Glutamatergic neuron (in vitro differentiated cells): Measurements from ENCODE around the gene PPIL1. TPM values are rescaled to one million over a fixed set of nuclear protein-coding genes. Genes with fewer than 3 reads are reported as not detected.

ENCODE experiments used
- DNase-seq: peaks from one replicate; pipeline ENCODE4 v3.0.0; 2022
- H3K27ac Mint-ChIP-seq: one replicate; pipeline ENCODE4 v1.8.0; 2020; ENCODE audit warnings: mild to moderate bottlenecking, mixed read lengths, inconsistent platforms; ENCODE audit not compliant: unreplicated experiment
- H3K27me3 Mint-ChIP-seq: one replicate; pipeline ENCODE4 v1.8.0; 2020; ENCODE audit warnings: mild to moderate bottlenecking, moderate library complexity, mixed read lengths, inconsistent platforms; ENCODE audit not compliant: unreplicated experiment
- H3K36me3 Mint-ChIP-seq: one replicate; pipeline ENCODE4 v1.8.0; 2020; ENCODE audit warnings: mild to moderate bottlenecking, mixed read lengths, inconsistent platforms; ENCODE audit not compliant: unreplicated experiment
- H3K4me1 Mint-ChIP-seq: one replicate; pipeline ENCODE4 v1.8.0; 2020; ENCODE audit warnings: mild to moderate bottlenecking, low read depth, mixed read lengths, inconsistent platforms; ENCODE audit not compliant: unreplicated experiment
- H3K4me3 Mint-ChIP-seq: one replicate; pipeline ENCODE4 v1.8.0; 2020; ENCODE audit warnings: mild to moderate bottlenecking, mixed read lengths, inconsistent platforms; ENCODE audit not compliant: unreplicated experiment
- H3K9me3 Mint-ChIP-seq: one replicate; pipeline ENCODE4 v1.8.0; 2020; ENCODE audit warnings: mild to moderate bottlenecking, moderate library complexity, mixed read lengths, inconsistent platforms; ENCODE audit not compliant: unreplicated experiment
- total RNA-seq: library from RNA; stranded (reverse); fragmentation: NEBNext Ultra II Directional; extraction: Animal tissue kit (Norgen Biotek cat#: 25700); gene quantifications from one replicate; pipeline ENCODE4 v1.2.1, GENCODE V29; 2021; ENCODE audit not compliant: unreplicated experiment
- TF ChIP-seq, protein P1 (sequence below): fragments of 200-600 bp; sonication (generic); IDR thresholded peaks from one replicate; pipeline ENCODE4 v1.5.0; 2021; ENCODE audit not compliant: partially characterized antibody, unreplicated experiment

Gene PPIL1
- total RNA-seq, 1 donor from 2014 or later, result 28.6 TPM

DNA sequence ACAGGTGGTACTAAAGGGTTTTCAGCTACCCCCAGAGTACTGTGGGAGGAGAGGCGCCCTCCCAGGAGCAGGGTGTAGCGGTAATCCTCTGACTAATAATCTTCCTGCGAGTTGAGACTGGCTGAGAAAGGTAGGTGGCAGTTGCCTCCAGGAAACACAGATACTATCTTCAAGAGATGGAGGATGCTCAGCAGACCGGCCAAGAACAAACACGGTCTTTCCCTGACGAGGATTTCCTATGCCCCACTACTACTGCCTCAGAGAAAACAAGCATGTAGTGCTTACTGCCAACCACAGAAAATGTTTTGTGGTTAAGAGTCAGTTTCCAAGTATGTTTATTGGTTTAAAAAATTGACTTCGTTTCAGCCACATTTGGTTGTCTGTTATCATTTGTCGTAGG lies 38.0 kb upstream of the PPIL1 start:
- TF ChIP-seq, protein P1, sequence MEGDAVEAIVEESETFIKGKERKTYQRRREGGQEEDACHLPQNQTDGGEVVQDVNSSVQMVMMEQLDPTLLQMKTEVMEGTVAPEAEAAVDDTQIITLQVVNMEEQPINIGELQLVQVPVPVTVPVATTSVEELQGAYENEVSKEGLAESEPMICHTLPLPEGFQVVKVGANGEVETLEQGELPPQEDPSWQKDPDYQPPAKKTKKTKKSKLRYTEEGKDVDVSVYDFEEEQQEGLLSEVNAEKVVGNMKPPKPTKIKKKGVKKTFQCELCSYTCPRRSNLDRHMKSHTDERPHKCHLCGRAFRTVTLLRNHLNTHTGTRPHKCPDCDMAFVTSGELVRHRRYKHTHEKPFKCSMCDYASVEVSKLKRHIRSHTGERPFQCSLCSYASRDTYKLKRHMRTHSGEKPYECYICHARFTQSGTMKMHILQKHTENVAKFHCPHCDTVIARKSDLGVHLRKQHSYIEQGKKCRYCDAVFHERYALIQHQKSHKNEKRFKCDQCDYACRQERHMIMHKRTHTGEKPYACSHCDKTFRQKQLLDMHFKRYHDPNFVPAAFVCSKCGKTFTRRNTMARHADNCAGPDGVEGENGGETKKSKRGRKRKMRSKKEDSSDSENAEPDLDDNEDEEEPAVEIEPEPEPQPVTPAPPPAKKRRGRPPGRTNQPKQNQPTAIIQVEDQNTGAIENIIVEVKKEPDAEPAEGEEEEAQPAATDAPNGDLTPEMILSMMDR, result no peak
- H3K36me3 Mint-ChIP-seq, result no peaks in the 10 kb centered on the region
- H3K4me1 Mint-ChIP-seq, result peaks cover 2% of the 10 kb centered on the region
- DNase-seq, result no peak
- peaks cover 5% of the 10 kb centered on the region for H3K27me3 Mint-ChIP-seq
- no peak overlapping the region for H3K4me3 Mint-ChIP-seq
- no peak overlapping the region for H3K27ac Mint-ChIP-seq
- H3K9me3 Mint-ChIP-seq, result peaks cover 2% of the 10 kb centered on the region

DNA sequence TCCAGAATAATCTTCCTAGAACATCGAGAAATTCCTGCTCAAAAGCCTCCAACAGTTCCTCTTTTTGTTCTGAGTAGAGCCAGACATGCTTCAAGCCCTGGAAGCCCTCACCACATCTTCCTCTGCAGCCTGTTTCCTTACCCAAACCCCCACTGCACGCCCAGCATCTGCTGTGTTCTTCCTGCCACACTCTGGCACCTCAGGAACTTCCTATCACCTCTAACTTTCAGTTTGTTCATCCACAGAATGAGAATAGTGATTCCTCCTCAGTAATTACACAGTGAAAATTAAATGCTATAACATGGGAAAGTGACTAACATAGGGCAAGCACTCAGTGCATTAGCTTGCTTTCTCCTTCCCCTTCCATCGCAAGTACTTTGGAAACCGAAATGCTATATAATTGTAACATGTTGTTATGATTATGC lies 37.4 kb upstream of the PPIL1 start:
- TF ChIP-seq, protein P1, result no peak
- H3K9me3 Mint-ChIP-seq, result peaks cover 2% of the 10 kb centered on the region
- H3K27ac Mint-ChIP-seq, result no peak overlapping the region
- H3K4me1 Mint-ChIP-seq, result peaks cover 2% of the 10 kb centered on the region
- peaks cover 5% of the 10 kb centered on the region for H3K27me3 Mint-ChIP-seq
- no peak for DNase-seq
- no peak overlapping the region for H3K4me3 Mint-ChIP-seq
- H3K36me3 Mint-ChIP-seq, result no peaks in the 10 kb centered on the region

DNA sequence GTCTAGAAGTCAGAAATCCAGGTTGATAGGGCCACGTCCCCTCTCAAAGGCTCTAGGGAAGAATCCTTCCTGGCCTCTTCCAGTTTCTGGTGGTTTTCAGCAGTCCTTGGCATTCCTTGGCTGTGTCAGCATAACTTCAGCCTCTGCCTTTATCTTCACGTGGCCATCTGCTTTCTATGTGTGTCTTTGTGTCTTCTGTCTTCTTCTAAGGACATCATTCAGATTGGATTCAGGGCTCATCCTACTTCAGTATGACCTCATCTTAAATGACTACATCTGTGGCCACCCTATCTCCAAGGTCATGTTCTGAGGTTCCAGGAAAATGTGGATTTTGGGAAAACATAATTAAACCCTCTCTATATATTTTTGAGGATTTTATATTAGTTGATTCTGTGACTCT lies 34.1 kb upstream of the PPIL1 start:
- no peak overlapping the region for H3K4me3 Mint-ChIP-seq
- H3K27ac Mint-ChIP-seq, result no peak overlapping the region
- no peak for DNase-seq
- no peaks in the 10 kb centered on the region for H3K36me3 Mint-ChIP-seq
- H3K27me3 Mint-ChIP-seq, result no peaks in the 10 kb centered on the region
- peaks cover 3% of the 10 kb centered on the region for H3K9me3 Mint-ChIP-seq
- peaks cover 8% of the 10 kb centered on the region for H3K4me1 Mint-ChIP-seq
- TF ChIP-seq, protein P1, result no peak

DNA sequence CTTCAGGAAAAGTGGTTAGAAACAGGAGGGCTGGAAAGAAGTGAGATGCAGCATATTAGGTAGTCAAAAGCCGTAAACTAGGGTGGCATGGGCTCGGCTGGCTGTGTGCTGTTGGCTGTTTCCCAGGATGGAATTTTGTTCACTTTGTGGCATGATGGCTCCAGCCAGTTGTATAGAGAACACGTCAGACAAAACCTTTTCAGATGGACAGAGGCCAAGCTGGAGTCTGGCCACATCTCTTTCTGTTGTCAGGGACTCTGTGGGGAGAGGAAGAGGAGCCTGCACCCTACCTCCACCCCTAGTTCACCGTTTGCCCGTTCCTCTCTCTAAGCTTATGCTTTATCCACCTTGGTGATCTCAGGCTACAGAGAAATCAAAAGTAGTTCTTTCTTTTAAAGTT lies 33.2 kb upstream of the PPIL1 start:
- peaks cover 8% of the 10 kb centered on the region for H3K4me1 Mint-ChIP-seq
- H3K27ac Mint-ChIP-seq, result no peak overlapping the region
- DNase-seq, result no peak
- no peak overlapping the region for H3K4me3 Mint-ChIP-seq
- TF ChIP-seq, protein P1, result no peak
- H3K27me3 Mint-ChIP-seq, result no peaks in the 10 kb centered on the region
- H3K36me3 Mint-ChIP-seq, result no peaks in the 10 kb centered on the region
- peaks cover 3% of the 10 kb centered on the region for H3K9me3 Mint-ChIP-seq

DNA sequence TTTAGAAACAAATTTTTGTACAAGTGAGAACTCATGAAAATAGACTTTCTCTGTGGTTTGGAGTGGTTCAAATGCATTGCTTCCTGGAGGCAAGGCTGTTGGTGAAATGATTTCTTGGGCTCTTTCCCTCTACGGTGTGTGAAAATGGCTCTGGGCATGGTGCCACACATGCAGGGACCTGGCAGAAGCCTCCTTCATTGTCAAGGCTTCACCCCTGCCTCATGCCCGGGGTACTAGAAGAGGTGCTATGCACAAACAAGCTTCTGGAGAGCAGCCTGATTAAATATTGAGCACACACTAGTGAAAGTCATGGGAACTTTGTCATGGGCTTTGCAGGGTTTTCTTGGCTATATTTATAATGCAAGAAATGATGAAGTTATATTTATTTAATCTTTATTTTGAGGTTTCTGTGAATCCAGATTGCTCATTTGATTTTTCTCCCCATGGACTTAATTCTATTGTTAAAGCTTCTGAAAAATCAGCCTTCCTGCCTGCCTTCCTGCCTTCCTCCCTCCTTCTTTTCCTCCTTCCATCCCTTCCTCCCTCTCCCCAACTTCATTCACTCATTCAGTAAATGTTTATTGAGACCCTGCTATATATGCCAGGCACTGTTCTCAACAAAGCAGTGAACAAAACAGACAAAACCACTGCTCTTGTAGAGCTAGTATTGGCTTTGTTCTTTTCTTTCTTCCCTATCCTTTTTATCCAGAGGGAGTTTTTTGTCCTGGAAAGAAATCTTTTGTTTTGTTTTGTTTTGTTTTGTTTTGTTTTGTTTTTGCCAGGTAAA lies 32.1 kb upstream of the PPIL1 start:
- no peak for DNase-seq
- no peaks in the 10 kb centered on the region for H3K27me3 Mint-ChIP-seq
- peaks cover 8% of the 10 kb centered on the region for H3K4me1 Mint-ChIP-seq
- no peaks in the 10 kb centered on the region for H3K36me3 Mint-ChIP-seq
- TF ChIP-seq, protein P1, result no peak
- H3K4me3 Mint-ChIP-seq, result no peak overlapping the region
- no peak overlapping the region for H3K27ac Mint-ChIP-seq
- peaks cover 3% of the 10 kb centered on the region for H3K9me3 Mint-ChIP-seq
